ENCODE data around the gene MUC6.

- TF ChIP-seq CTCF (conservative IDR thresholded peaks at IDR 0.05) (no peak), EZH2 (IDR thresholded peaks at IDR 0.05; ENCODE audit: low read depth) (no peak)
These were observed 51.1 kb downstream of the MUC6 start for GRCh38 chr11:985406-985805.
